BE2C (cell line): ENCODE data around the gene SLC7A4.
A peak's percentile ranks its signal among the peaks of the same experiment; 100 is the strongest.

Experiments used
- DNase-seq: peaks from one replicate; pipeline ENCODE4 v3.0.0-alpha.2; 2020
- H3K27me3 ChIP-seq: fragments of 250-450 bp; sonication (Bioruptor Pico); 2 replicates; pipeline ENCODE4 v1.5.1; 2020; ENCODE audit warnings: mild to moderate bottlenecking
- H3K36me3 ChIP-seq: fragments of 250-450 bp; sonication (Bioruptor Pico); 2 replicates; pipeline ENCODE4 v1.5.1; 2020; ENCODE audit warnings: mild to moderate bottlenecking
- H3K4me1 ChIP-seq: fragments of 250-450 bp; sonication (Bioruptor Pico); 2 replicates; pipeline ENCODE4 v1.5.1; 2020
- H3K4me3 ChIP-seq: 2 replicates; pipeline ENCODE4 v1.5.1; 2011; ENCODE audit warnings: low read depth, low read length
- H3K9me3 ChIP-seq: fragments of 250-450 bp; sonication (Bioruptor Pico); 2 replicates; pipeline ENCODE4 v1.5.1; 2020
- CTCF ChIP-seq: IDR thresholded peaks from 2 replicates; pipeline ENCODE4 v1.5.1; 2012; ENCODE audit warnings: mild to moderate bottlenecking, low read depth, low read length

SLC7A4 gene

GRCh38 chr22:21047035-21047661 lies 14.8 kb upstream of the SLC7A4 start:
- no peak for DNase-seq
- peaks cover 7% of the 10 kb centered on the region for H3K4me1 ChIP-seq
- no peak overlapping the region for H3K4me3 ChIP-seq
- no peaks in the 10 kb centered on the region for H3K27me3 ChIP-seq
- no peak for TF ChIP-seq CTCF
- no peaks in the 10 kb centered on the region for H3K36me3 ChIP-seq
- no peaks in the 10 kb centered on the region for H3K9me3 ChIP-seq

DNA sequence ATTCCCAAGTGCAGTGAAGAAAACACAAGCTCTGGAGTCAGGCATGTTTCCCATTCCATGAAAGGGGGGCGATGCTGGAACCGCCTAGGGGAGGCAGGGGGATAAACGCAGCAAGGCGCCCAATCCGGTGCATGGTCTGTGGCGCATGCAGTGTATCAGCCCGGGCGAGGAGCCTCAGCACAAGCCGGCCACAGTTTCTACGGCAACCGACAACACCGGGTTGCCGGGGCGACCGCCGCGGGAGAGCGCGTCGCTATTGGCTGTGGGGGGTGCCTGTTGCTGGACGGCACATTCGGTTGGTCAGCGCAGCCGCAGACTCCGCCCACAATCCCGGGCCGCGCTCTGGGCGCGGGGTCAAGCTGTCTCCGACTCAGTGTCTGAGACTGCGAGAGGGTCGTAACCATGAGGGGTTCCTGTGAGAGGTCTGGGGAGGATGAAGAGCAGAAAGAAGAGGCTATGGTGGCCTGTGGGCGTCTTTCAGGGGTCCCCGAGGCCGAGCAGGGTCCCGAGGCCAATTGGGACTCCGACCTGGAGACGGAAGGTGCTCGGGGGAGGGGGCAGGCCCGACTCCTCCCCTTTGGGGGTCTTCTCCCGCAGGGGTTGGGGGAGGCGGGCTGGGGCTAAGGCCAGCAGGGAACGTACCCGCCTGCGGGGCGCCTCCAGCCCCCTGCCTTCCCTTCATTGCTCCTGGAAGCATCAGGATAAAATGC lies 13.4 kb upstream of the SLC7A4 start, which contains the start of gene LRRC74B:
TSS of gene LRRC74B (plus strand) at position 362 of the 710 bp plus-strand sequence. CDS start at position 403, 41 bp downstream.
- Histone ChIP-seq H3K9me3 (no peaks in the 10 kb centered on the region), H3K36me3 (no peaks in the 10 kb centered on the region), H3K4me3 (peak within 1 kb of the TSS; percentile 60), H3K27me3 (no peaks in the 10 kb centered on the region), H3K4me1 (peaks cover 7% of the 10 kb centered on the region)
- TF ChIP-seq CTCF, result no peak
- peak; percentile 97 for DNase-seq

DNA sequence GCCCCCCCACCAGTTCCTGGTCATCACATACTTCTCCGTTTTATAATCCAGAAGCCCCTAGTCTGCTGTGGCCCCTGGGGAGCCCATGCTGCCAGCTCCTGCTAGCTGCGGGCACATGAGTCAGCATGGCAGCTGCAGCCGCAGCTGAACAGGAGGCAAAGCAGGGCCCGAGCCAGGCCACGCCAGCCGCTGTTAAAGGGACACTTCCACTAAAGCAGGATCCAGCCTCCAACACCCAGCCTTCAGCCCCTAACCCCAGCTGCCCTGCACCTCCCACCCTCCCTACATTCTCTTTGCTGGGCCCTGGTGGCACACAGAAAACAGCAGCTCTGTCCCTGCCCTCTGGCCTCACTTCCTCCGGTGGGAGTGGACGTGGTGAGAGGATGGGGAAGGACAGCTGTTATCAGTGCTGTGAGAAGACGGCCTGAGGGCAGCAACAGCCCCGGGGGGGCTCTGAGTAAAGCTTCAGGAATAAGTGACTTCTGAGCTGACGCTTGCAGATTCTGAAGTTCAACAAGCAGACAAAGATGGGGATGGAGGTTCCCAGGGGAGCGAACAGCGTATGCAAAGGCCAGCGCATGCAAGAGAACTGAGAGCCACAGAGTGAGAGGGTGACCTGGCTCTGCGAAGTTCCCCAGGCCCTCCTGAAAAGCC lies 12.7 kb upstream of the SLC7A4 start:
- DNase-seq, result peak; percentile 89
- Histone ChIP-seq H3K27me3 (no peaks in the 10 kb centered on the region), H3K36me3 (no peaks in the 10 kb centered on the region), H3K9me3 (no peaks in the 10 kb centered on the region), H3K4me3 (peak overlapping the region; percentile 60), H3K4me1 (peaks cover 7% of the 10 kb centered on the region)
- no peak for TF ChIP-seq CTCF

GRCh38 chr22:21043860-21044535 lies 11.6 kb upstream of the SLC7A4 start:
- Histone ChIP-seq H3K36me3 (no peaks in the 10 kb centered on the region), H3K27me3 (no peaks in the 10 kb centered on the region), H3K4me1 (peaks cover 7% of the 10 kb centered on the region), H3K9me3 (no peaks in the 10 kb centered on the region), H3K4me3 (peak overlapping the region; percentile 60)
- TF ChIP-seq CTCF, result no peak
- no peak for DNase-seq

DNA sequence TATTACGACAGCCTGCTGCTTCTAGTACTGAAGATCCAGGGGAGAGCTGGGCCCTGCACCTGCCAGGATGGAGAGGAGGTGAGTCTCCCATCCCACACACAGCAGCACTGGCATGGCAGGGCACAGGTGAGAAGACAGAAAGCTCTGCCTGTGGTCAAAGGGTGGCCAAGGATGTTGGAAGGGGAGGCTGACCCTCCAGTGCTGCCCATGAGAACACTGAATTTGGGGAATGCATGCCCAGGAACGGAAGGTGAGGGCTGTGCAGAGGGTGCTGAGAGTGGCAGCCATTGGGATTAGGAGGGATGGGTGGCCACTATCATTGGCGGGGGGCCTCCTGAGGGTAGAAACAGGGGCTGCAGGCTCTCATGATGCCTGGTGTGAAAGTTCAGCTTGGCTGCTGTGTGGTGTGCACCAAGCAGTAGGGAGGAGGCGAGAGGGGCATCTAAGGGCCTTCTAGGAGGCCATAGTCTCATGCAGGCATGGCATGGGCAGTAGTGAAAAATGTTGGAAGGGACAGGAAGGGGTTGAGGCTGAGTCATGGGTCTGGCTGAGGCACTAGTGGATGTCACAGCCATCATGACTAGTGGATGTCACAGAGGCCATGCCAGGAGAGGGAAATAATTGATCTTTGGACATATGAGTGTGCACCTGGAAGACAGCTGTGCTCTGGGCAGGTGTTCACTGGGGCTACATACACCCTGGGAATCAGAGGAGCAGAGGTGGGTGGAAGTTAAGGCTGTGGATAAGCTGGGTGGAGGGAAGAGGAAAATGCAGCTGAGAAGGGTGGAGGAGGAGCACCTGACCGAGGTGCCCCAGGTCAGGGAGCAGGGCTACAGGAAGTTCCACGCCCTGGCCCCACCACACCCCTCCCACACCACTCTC lies 10.9 kb upstream of the SLC7A4 start:
- Histone ChIP-seq H3K4me3 (no peak overlapping the region), H3K36me3 (no peaks in the 10 kb centered on the region), H3K27me3 (no peaks in the 10 kb centered on the region), H3K4me1 (peaks cover 7% of the 10 kb centered on the region), H3K9me3 (no peaks in the 10 kb centered on the region)
- no peak for DNase-seq
- TF ChIP-seq CTCF, result no peak
